Chondrocyte (in vitro differentiated cells): Measurements from ENCODE around the gene C6orf47. TPM values are rescaled to one million over a fixed set of nuclear protein-coding genes. Genes with fewer than 3 reads are reported as not detected.
A peak's percentile ranks its signal among the peaks of the same experiment; 100 is the strongest.

Experiments used
- DNase-seq: peaks from one replicate; pipeline ENCODE4 v3.0.0; 2021; ENCODE audit warnings: mixed read lengths, low spot score
- H3K27ac Mint-ChIP-seq: one replicate; pipeline ENCODE4 v1.8.0; 2021; ENCODE audit warnings: mild to moderate bottlenecking, moderate library complexity, mixed read lengths; ENCODE audit not compliant: unreplicated experiment
- H3K27me3 Mint-ChIP-seq: 2 replicates; pipeline ENCODE4 v1.8.0; 2021; ENCODE audit warnings: low read depth, mixed read lengths
- H3K36me3 Mint-ChIP-seq: 2 replicates; pipeline ENCODE4 v1.8.0; 2021; ENCODE audit warnings: low read depth, mixed read lengths
- H3K4me1 Mint-ChIP-seq: 2 replicates; pipeline ENCODE4 v1.8.0; 2021; ENCODE audit warnings: low read depth, mild to moderate bottlenecking, mixed read lengths
- H3K4me3 Mint-ChIP-seq: one replicate; pipeline ENCODE4 v1.8.0; 2021; ENCODE audit warnings: mild to moderate bottlenecking, moderate library complexity, mixed read lengths; ENCODE audit not compliant: unreplicated experiment
- H3K9me3 Mint-ChIP-seq: 2 replicates; pipeline ENCODE4 v1.8.0; 2021; ENCODE audit warnings: low read depth, mixed read lengths
- total RNA-seq: library from RNA; stranded (reverse); gene quantifications from 3 replicates; pipeline ENCODE4 v1.2.1, GENCODE V29; 2021
- TF ChIP-seq, protein P1 (sequence below): fragments of 200-600 bp; sonication (generic); IDR thresholded peaks from 2 replicates; pipeline ENCODE4 v1.5.0; 2021; ENCODE audit warnings: antibody characterized with exemption, mild to moderate bottlenecking, moderate library complexity

C6orf47 gene
- total RNA-seq, 1 donor from 2014 or later: 19.1 TPM

DNA sequence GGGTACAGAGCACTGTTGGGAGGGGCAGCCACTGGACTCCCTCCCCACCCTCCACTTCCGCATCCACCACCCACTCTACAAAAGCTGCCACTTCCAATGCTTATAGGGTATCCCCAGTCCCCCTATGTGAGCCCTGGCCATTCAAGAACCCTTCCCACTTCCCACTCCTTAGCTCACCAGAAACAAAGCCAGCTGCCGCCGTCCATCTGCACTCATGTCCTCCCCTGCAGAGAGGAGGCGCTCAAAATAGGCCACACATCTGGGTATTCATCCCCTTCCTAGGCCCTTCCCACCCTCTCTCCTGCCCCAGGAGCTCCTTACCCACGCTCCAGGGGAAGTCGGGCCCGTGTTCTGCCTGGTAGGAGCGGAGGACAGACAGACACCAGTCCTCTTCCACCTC is 26.7 kb upstream of the C6orf47 start:
- Mint-ChIP-seq H3K27me3 (no peaks in the 10 kb centered on the region), H3K4me3 (no peak overlapping the region), H3K4me1 (no peaks in the 10 kb centered on the region), H3K27ac (no peak overlapping the region), H3K9me3 (no peaks in the 10 kb centered on the region), H3K36me3 (peaks cover 20% of the 10 kb centered on the region)
- TF ChIP-seq, protein P1, sequence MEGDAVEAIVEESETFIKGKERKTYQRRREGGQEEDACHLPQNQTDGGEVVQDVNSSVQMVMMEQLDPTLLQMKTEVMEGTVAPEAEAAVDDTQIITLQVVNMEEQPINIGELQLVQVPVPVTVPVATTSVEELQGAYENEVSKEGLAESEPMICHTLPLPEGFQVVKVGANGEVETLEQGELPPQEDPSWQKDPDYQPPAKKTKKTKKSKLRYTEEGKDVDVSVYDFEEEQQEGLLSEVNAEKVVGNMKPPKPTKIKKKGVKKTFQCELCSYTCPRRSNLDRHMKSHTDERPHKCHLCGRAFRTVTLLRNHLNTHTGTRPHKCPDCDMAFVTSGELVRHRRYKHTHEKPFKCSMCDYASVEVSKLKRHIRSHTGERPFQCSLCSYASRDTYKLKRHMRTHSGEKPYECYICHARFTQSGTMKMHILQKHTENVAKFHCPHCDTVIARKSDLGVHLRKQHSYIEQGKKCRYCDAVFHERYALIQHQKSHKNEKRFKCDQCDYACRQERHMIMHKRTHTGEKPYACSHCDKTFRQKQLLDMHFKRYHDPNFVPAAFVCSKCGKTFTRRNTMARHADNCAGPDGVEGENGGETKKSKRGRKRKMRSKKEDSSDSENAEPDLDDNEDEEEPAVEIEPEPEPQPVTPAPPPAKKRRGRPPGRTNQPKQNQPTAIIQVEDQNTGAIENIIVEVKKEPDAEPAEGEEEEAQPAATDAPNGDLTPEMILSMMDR: no peak
- DNase-seq: no peak

DNA sequence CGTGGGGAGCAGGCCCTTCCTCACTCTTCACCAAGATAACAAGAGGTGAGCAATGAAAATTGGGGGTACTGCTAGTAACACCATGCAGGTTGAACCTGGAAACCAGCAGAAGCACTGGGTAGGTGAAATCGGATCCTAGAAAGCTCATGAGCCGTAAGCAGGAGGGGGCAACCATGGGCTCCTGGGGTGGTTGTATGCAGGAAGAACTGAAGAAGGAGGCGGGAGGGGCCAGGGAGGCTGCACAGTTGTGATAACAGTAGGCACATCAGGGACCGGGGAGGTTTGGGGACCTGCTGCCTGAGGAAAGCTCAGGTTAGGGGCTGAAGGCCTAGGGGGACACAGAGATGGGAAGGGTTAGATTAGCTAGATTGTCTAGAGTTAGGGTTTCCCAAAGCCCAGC is 25.9 kb upstream of the C6orf47 start:
- TF ChIP-seq, protein P1: no peak

DNA sequence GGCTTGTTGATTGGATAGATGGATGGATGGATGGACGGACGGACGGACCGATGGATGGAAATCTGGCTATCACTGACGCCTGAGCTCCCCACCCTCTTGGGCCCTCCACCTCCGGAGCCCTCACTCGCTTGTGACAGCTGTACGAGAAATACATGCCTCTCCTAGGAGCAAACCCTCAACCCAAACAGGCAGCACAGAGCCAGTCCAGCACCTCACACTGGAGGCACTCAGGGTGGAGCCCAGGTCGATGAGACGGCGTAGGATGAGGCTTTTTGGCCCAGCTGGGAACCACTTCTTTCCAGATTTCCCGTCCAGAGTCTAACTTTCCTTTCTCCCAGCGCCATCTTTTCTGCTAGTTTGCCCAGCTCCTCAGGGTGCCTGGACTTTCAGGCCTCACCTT is 23.0 kb upstream of the C6orf47 start:
- H3K36me3 Mint-ChIP-seq: peaks cover 12% of the 10 kb centered on the region
- H3K27me3 Mint-ChIP-seq: no peaks in the 10 kb centered on the region
- no peak for DNase-seq
- H3K4me3 Mint-ChIP-seq: no peak overlapping the region
- no peaks in the 10 kb centered on the region for H3K9me3 Mint-ChIP-seq
- TF ChIP-seq, protein P1: no peak
- no peak overlapping the region for H3K27ac Mint-ChIP-seq
- H3K4me1 Mint-ChIP-seq: peaks cover 12% of the 10 kb centered on the region

More for the DNA sequence above, 25.9 kb upstream of the C6orf47 start:
- Mint-ChIP-seq H3K4me3 (no peak overlapping the region), H3K9me3 (no peaks in the 10 kb centered on the region), H3K4me1 (peaks cover 2% of the 10 kb centered on the region), H3K27ac (no peak overlapping the region), H3K27me3 (no peaks in the 10 kb centered on the region), H3K36me3 (peaks cover 19% of the 10 kb centered on the region)
- DNase-seq: no peak

DNA sequence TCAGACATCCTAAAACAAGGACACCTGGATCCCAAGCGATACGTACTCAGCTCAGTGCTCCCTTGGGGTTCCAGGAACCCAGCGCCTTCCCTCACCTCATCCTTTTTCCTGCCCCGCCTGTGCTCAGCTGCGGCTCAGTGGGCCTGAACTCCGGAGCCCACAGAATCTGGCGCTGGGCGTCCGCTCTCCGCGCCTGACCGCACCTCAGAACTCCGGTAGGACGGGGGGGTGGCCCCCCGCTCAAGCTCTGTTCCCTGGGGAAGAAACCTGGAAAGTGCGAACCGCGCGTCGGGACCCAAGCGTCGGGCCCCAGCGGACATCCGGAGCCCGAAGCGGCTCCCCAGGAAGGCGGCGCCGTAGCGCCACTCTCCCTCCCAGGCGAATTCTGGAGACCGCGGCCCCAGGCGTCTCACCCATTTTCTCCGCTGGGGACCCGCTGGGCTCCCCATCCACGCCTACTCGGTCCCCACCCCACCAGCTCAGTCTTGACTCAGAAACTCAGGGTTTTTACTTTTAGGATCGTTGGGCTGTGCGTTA is 20.6 kb upstream of the C6orf47 start:
- Mint-ChIP-seq H3K36me3 (peaks cover 5% of the 10 kb centered on the region), H3K27me3 (no peaks in the 10 kb centered on the region), H3K27ac (peak overlapping the region; percentile 76), H3K9me3 (no peaks in the 10 kb centered on the region), H3K4me3 (peak overlapping the region; percentile 76), H3K4me1 (peaks cover 12% of the 10 kb centered on the region)
- TF ChIP-seq, protein P1: no peak
- no peak for DNase-seq

DNA sequence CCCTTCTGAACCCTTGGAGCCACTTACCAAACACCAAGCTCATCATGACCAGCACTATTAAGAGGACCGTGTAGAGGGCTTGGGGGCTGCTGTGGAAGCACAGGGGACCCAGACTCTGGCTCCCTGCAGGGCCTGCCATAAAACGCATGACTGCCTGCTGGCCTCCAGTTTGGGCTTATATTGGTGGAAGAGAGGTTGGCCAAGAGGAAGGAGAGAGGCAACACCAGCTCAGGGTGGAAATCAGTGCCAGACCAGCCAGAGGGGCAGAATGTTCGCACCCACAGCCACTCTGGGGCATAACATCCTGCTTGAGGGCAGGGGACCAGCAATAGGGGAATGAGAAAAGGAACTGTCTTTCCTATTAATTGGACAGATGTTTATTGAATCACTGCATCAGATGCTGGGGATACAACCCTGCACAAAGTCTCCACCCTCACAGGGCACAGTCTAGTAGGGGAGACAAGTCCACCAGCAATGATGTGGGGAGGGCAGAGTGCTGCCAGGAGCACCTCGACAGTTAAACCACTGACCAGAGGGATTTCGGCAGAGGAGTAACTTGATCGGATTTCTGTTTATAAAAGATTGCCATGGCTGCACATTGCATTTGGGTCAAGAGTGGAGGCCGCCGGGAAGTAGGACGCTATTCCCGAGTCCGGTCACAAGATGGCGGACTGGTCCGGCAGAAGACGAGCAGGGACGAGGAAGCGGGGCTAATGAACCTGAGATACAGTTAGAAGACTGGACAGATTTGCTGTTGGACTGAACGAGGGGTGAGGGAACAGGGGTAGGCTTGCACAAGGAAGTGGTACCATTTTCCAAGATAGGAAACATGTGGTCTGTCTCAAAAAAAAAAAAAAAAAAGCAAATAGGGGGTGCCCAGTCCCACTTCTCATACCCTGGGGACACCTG is 19.9 kb upstream of the C6orf47 start, which contains the start of gene LY6G5C:
Gene LY6G5C (minus strand): TSS at position 842 of the 909 bp plus-strand sequence. CDS start 694 bp downstream, at position 148.
- peak within 1 kb of the TSS; percentile 76 for H3K4me3 Mint-ChIP-seq
- H3K27ac Mint-ChIP-seq: peak within 1 kb of the TSS; percentile 76

More for the DNA sequence above, 19.9 kb upstream of the C6orf47 start, which contains the start of gene LY6G5C:
- TF ChIP-seq, protein P1: peak; percentile 91
- H3K27me3 Mint-ChIP-seq: no peaks in the 10 kb centered on the region
- no peaks in the 10 kb centered on the region for H3K36me3 Mint-ChIP-seq
- H3K4me1 Mint-ChIP-seq: peaks cover 12% of the 10 kb centered on the region
- H3K9me3 Mint-ChIP-seq: no peaks in the 10 kb centered on the region
- no peak for DNase-seq
